Measurements from ENCODE around the gene GKN2.

GKN2 gene

GRCh38 chr2:68925295-68925896 is 27.3 kb downstream of the GKN2 start:
- FAIRE-seq (peak; percentile 93), DNase-seq (ENCODE audit: insufficient read length, low spot score) (peak; percentile 34)

GRCh38 chr2:68921646-68922045 is 31.0 kb downstream of the GKN2 start:
- FAIRE-seq (no peak), DNase-seq (ENCODE audit: insufficient read length, low spot score) (no peak)

GRCh38 chr2:68920481-68921170 is 32.1 kb downstream of the GKN2 start:
- DNase-seq (ENCODE audit: insufficient read length, low spot score) (no peak), FAIRE-seq (no peak)

GRCh38 chr2:68918497-68918896 is 34.2 kb downstream of the GKN2 start:
- FAIRE-seq = no peak
- no peak for DNase-seq (ENCODE audit: insufficient read length, low spot score)

- FAIRE-seq (no peak), DNase-seq (ENCODE audit: insufficient read length, low spot score) (no peak)
Observed at GRCh38 chr2:68917034-68917718, 35.5 kb downstream of the GKN2 start.

- FAIRE-seq = no peak
- DNase-seq (ENCODE audit: insufficient read length, low spot score) = no peak
Observed at GRCh38 chr2:68916226-68916625, 36.5 kb downstream of the GKN2 start.

- no peak for DNase-seq (ENCODE audit: insufficient read length, low spot score)
Observed at GRCh38 chr2:68915393-68915792, 37.3 kb downstream of the GKN2 start.

GRCh38 chr2:68913359-68913758 is 39.3 kb downstream of the GKN2 start:
- FAIRE-seq (no peak), DNase-seq (ENCODE audit: insufficient read length, low spot score) (no peak)

More at GRCh38 chr2:68915393-68915792, 37.3 kb downstream of the GKN2 start:
- no peak for FAIRE-seq

GRCh38 chr2:68912732-68913131 is 40.0 kb downstream of the GKN2 start:
- DNase-seq (ENCODE audit: insufficient read length, low spot score) = no peak

GRCh38 chr2:68912111-68912510 is 40.6 kb downstream of the GKN2 start:
- FAIRE-seq (no peak), DNase-seq (ENCODE audit: insufficient read length, low spot score) (no peak)

More at GRCh38 chr2:68912732-68913131, 40.0 kb downstream of the GKN2 start:
- FAIRE-seq = no peak

GRCh38 chr2:68911709-68912108 is 41.0 kb downstream of the GKN2 start:
- DNase-seq (ENCODE audit: insufficient read length, low spot score) (no peak), FAIRE-seq (no peak)

GRCh38 chr2:68911246-68911645 is 41.4 kb downstream of the GKN2 start:
- no peak for FAIRE-seq

GRCh38 chr2:68909793-68910674 is 42.7 kb downstream of the GKN2 start:
- peak; percentile 48 for DNase-seq (ENCODE audit: insufficient read length, low spot score)
- peak; percentile 93 for FAIRE-seq

More at GRCh38 chr2:68911246-68911645, 41.4 kb downstream of the GKN2 start:
- DNase-seq (ENCODE audit: insufficient read length, low spot score) = no peak

GRCh38 chr2:68908392-68908970 is 44.2 kb downstream of the GKN2 start:
- FAIRE-seq (peak; percentile 96), DNase-seq (ENCODE audit: insufficient read length, low spot score) (peak; percentile 52)

- FAIRE-seq (no peak), DNase-seq (ENCODE audit: insufficient read length, low spot score) (no peak)
Observed at GRCh38 chr2:68907920-68908253, 44.8 kb downstream of the GKN2 start.

- FAIRE-seq = peak; percentile 35
- no peak for DNase-seq (ENCODE audit: insufficient read length, low spot score)
Observed at GRCh38 chr2:68907232-68907919, 45.3 kb downstream of the GKN2 start.

- DNase-seq (ENCODE audit: insufficient read length, low spot score) = no peak
Observed at GRCh38 chr2:68906716-68907115, 46.0 kb downstream of the GKN2 start.

GRCh38 chr2:68905116-68905515 is 47.6 kb downstream of the GKN2 start:
- no peak for FAIRE-seq

More at GRCh38 chr2:68906716-68907115, 46.0 kb downstream of the GKN2 start:
- FAIRE-seq = no peak

GRCh38 chr2:68901561-68901960 is 51.1 kb downstream of the GKN2 start:
- no peak for DNase-seq (ENCODE audit: insufficient read length, low spot score)
- no peak for FAIRE-seq

More at GRCh38 chr2:68905116-68905515, 47.6 kb downstream of the GKN2 start:
- DNase-seq (ENCODE audit: insufficient read length, low spot score) = no peak

GRCh38 chr2:68901199-68901514 is 51.5 kb downstream of the GKN2 start:
- DNase-seq (ENCODE audit: insufficient read length, low spot score) (no peak), FAIRE-seq (no peak)
